ENCODE data around the gene DPEP2. TPM values are rescaled to one million over a fixed set of nuclear protein-coding genes. Genes with fewer than 3 reads are reported as not detected.
"Not testable (repeated sequence)": the region's sequence is repeated elsewhere in the genome, so short reads cannot be mapped to it uniquely, and the experiment has no call there.

The DPEP2 gene
- total and polyA plus RNA-seq, 2 donors: 5.6 to 19.0 TPM

DNA sequence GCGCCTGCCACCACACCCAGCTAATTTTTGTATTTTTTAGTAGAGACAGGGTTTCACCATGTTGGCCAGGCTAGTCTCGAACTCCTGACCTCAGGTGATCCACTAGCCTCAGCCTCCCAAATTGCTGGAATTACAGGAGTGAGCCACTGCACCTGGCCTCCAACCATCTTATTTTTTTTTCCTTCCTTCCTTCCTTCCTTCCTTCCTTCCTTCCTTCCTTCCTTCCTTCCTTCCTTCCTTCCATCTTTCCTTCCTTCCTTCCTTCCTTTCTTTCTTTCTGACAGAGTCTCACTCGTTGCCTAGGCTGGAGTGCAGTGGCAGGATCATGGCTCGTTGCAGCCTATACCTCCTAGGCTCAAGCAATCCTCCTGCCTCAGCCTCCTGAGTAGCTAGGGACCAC lies 10.6 kb upstream of the DPEP2 start:
- not testable (repeated sequence) for H3K36me3 ChIP-seq (ENCODE audit: control insufficient read depth in 2 of 2, insufficient read depth in 2 of 2, low read length in 1 of 2); DNase-seq (ENCODE audit: low read depth in 6 of 9, low spot score in 9 of 9); H3K27ac ChIP-seq (ENCODE audit: low read depth in 1 of 2, low read length in 1 of 2); H3K4me3 ChIP-seq (ENCODE audit: low read length in 2 of 2); H3K9me3 ChIP-seq (ENCODE audit: control insufficient read depth in 2 of 2, insufficient read depth in 1 of 2, low read length in 1 of 2); H3K27me3 ChIP-seq (ENCODE audit: control insufficient read depth in 2 of 2, insufficient read depth in 1 of 2, low read length in 1 of 2)
- H3K4me1 ChIP-seq (ENCODE audit: control insufficient read depth in 2 of 2, insufficient read depth in 2 of 2, low read length in 2 of 2): peaks cover 0 to 15% of the 10 kb centered on the region in 2 donors
- WGBS: 91% methylated on average over 4 of the region's 4 CpGs

DNA sequence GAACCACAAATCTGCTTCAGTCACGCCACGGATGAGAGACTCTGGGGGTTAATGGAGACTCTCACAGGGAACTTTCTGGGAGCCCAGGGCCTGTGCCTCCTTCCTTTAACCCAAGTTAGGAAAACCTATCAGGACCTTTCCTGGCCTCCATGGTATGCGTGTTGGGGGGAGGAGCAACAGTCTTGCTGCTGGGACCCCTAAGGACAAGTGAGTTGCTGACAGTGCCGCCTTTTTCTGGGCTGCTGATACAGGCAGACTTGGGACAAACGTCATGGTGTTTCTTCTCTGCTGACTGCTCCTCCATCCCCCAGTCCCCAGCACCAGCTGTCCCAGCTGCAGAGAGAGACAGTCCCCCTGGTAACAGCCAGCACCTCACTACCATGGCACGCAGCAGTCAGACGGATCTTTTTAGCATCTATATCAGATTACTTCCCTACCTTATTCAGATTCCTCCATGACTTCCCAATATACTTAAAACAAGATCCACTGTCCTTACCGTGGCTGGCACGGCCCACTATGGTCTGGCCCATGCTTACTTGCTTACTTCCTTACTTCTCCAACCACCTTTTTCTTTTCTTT lies 10.0 kb upstream of the DPEP2 start:
- Histone ChIP-seq H3K4me3 (ENCODE audit: low read length in 2 of 2) (no peak overlapping the region), H3K36me3 (ENCODE audit: control insufficient read depth in 2 of 2, insufficient read depth in 2 of 2, low read length in 1 of 2) (no peaks in the 10 kb centered on the region), H3K4me1 (ENCODE audit: control insufficient read depth in 2 of 2, insufficient read depth in 2 of 2, low read length in 2 of 2) (peaks cover 0 to 15% of the 10 kb centered on the region in 2 donors), H3K27ac (ENCODE audit: low read depth in 1 of 2, low read length in 1 of 2) (no peak overlapping the region), H3K27me3 (ENCODE audit: control insufficient read depth in 2 of 2, insufficient read depth in 1 of 2, low read length in 1 of 2) (no peaks in the 10 kb centered on the region), H3K9me3 (ENCODE audit: control insufficient read depth in 2 of 2, insufficient read depth in 1 of 2, low read length in 1 of 2) (no peaks in the 10 kb centered on the region)
- DNase-seq (ENCODE audit: low read depth in 6 of 9, low spot score in 9 of 9): no peak
- WGBS: 96% methylated on average over 9 of the region's 9 CpGs

GRCh38 chr16:68005786-68006286 lies 6.6 kb upstream of the DPEP2 start:
- Histone ChIP-seq H3K36me3 (ENCODE audit: control insufficient read depth in 2 of 2, insufficient read depth in 2 of 2, low read length in 1 of 2) (no peaks in the 10 kb centered on the region), H3K4me3 (ENCODE audit: low read length in 2 of 2) (no peak overlapping the region), H3K27me3 (ENCODE audit: control insufficient read depth in 2 of 2, insufficient read depth in 1 of 2, low read length in 1 of 2) (no peaks in the 10 kb centered on the region), H3K4me1 (ENCODE audit: control insufficient read depth in 2 of 2, insufficient read depth in 2 of 2, low read length in 2 of 2) (peaks cover 0 to 12% of the 10 kb centered on the region in 2 donors), H3K9me3 (ENCODE audit: control insufficient read depth in 2 of 2, insufficient read depth in 1 of 2, low read length in 1 of 2) (no peaks in the 10 kb centered on the region), H3K27ac (ENCODE audit: low read depth in 1 of 2, low read length in 1 of 2) (peak overlapping the region; percentile 61 to 76)
- peak in 2 of 9 donors; percentile 18 to 55 for DNase-seq (ENCODE audit: low read depth in 6 of 9, low spot score in 9 of 9)
- WGBS: 48% methylated on average over 6 of the region's 6 CpGs

GRCh38 chr16:68005211-68005610 lies 5.9 kb upstream of the DPEP2 start:
- Histone ChIP-seq H3K9me3 (ENCODE audit: control insufficient read depth in 2 of 2, insufficient read depth in 1 of 2, low read length in 1 of 2) (no peaks in the 10 kb centered on the region), H3K36me3 (ENCODE audit: control insufficient read depth in 2 of 2, insufficient read depth in 2 of 2, low read length in 1 of 2) (no peaks in the 10 kb centered on the region), H3K4me3 (ENCODE audit: low read length in 2 of 2) (no peak overlapping the region), H3K4me1 (ENCODE audit: control insufficient read depth in 2 of 2, insufficient read depth in 2 of 2, low read length in 2 of 2) (peaks cover 2 to 19% of the 10 kb centered on the region in 2 donors), H3K27me3 (ENCODE audit: control insufficient read depth in 2 of 2, insufficient read depth in 1 of 2, low read length in 1 of 2) (no peaks in the 10 kb centered on the region), H3K27ac (ENCODE audit: low read depth in 1 of 2, low read length in 1 of 2) (peak overlapping the region in 1 of 2 donors; percentile 15)
- DNase-seq (ENCODE audit: low read depth in 6 of 9, low spot score in 9 of 9): no peak
- 97% methylated on average over 9 of the region's 9 CpGs for WGBS

DNA sequence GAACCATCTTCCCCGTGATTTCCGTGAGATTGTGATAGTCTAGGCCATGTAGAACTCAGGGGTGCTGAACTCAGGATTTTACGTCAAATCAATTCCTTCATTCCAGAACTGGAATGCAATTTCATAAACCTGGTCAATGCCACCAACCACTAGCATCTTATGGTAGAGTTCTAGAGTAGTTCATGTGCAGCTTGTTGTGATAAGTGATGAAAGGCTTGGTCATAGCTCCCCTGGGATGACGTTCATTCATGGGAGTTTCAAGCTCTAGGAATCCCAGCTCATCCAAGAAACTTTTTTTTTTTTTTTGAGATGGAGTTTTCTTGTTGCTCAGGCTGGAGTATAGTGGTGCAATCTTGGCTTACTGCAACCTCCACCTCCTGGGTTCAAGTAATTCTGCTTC lies 3.7 kb upstream of the DPEP2 start:
- no peak for DNase-seq (ENCODE audit: low read depth in 6 of 9, low spot score in 9 of 9)
- H3K27ac ChIP-seq (ENCODE audit: low read depth in 1 of 2, low read length in 1 of 2): no peak overlapping the region
- H3K9me3 ChIP-seq (ENCODE audit: control insufficient read depth in 2 of 2, insufficient read depth in 1 of 2, low read length in 1 of 2): peaks cover 0 to 8% of the 10 kb centered on the region in 2 donors
- H3K4me3 ChIP-seq (ENCODE audit: low read length in 2 of 2): no peak overlapping the region
- 95% methylated on average over 4 of the region's 4 CpGs for WGBS
- H3K36me3 ChIP-seq (ENCODE audit: control insufficient read depth in 2 of 2, insufficient read depth in 2 of 2, low read length in 1 of 2): no peaks in the 10 kb centered on the region
- H3K27me3 ChIP-seq (ENCODE audit: control insufficient read depth in 2 of 2, insufficient read depth in 1 of 2, low read length in 1 of 2): no peaks in the 10 kb centered on the region
- H3K4me1 ChIP-seq (ENCODE audit: control insufficient read depth in 2 of 2, insufficient read depth in 2 of 2, low read length in 2 of 2): peaks cover 6 to 38% of the 10 kb centered on the region in 2 donors

- Histone ChIP-seq H3K36me3 (ENCODE audit: control insufficient read depth in 2 of 2, insufficient read depth in 2 of 2, low read length in 1 of 2) (no peaks in the 10 kb centered on the region), H3K4me3 (ENCODE audit: low read length in 2 of 2) (no peak overlapping the region), H3K4me1 (ENCODE audit: control insufficient read depth in 2 of 2, insufficient read depth in 2 of 2, low read length in 2 of 2) (peaks cover 6 to 36% of the 10 kb centered on the region in 2 donors), H3K27me3 (ENCODE audit: control insufficient read depth in 2 of 2, insufficient read depth in 1 of 2, low read length in 1 of 2) (no peaks in the 10 kb centered on the region), H3K27ac (ENCODE audit: low read depth in 1 of 2, low read length in 1 of 2) (peak overlapping the region; percentile 83 to 90), H3K9me3 (ENCODE audit: control insufficient read depth in 2 of 2, insufficient read depth in 1 of 2, low read length in 1 of 2) (peaks cover 0 to 15% of the 10 kb centered on the region in 2 donors)
- DNase-seq (ENCODE audit: low read depth in 6 of 9, low spot score in 9 of 9): peak in 2 of 9 donors; percentile 14 to 51
- 63% methylated on average over 3 of the region's 3 CpGs for WGBS
Measured at GRCh38 chr16:68000450-68000849, 1.2 kb upstream of the DPEP2 start.

DNA sequence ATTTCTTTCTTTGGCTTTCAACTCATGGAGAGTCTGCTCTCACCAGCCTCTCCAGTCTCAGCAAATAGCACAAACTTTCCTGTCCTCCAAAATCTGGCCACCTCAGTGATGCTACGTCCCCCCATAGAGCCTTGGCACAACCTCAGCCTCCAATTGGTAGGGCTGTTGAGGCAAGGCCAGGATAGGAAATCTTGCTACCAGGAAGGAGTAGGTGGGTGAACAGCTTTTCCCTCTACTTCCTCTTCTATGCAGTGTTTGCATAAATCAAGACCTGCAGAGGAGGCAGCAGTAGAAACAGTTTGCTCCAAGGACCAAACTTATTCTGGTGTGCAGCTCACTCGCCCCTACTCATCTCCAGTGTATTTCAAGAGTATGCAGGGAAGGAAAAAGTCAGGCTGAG lies 701 bp upstream of the DPEP2 start:
- Histone ChIP-seq H3K4me3 (ENCODE audit: low read length in 2 of 2) (no peak overlapping the region), H3K9me3 (ENCODE audit: control insufficient read depth in 2 of 2, insufficient read depth in 1 of 2, low read length in 1 of 2) (peaks cover 0 to 15% of the 10 kb centered on the region in 2 donors), H3K27ac (ENCODE audit: low read depth in 1 of 2, low read length in 1 of 2) (peak overlapping the region; percentile 83 to 90), H3K27me3 (ENCODE audit: control insufficient read depth in 2 of 2, insufficient read depth in 1 of 2, low read length in 1 of 2) (no peaks in the 10 kb centered on the region), H3K36me3 (ENCODE audit: control insufficient read depth in 2 of 2, insufficient read depth in 2 of 2, low read length in 1 of 2) (no peaks in the 10 kb centered on the region), H3K4me1 (ENCODE audit: control insufficient read depth in 2 of 2, insufficient read depth in 2 of 2, low read length in 2 of 2) (peaks cover 6 to 36% of the 10 kb centered on the region in 2 donors)
- 68% methylated on average over 2 of the region's 2 CpGs for WGBS
- peak in 2 of 9 donors; percentile 38 to 57 for DNase-seq (ENCODE audit: low read depth in 6 of 9, low spot score in 9 of 9)

DNA sequence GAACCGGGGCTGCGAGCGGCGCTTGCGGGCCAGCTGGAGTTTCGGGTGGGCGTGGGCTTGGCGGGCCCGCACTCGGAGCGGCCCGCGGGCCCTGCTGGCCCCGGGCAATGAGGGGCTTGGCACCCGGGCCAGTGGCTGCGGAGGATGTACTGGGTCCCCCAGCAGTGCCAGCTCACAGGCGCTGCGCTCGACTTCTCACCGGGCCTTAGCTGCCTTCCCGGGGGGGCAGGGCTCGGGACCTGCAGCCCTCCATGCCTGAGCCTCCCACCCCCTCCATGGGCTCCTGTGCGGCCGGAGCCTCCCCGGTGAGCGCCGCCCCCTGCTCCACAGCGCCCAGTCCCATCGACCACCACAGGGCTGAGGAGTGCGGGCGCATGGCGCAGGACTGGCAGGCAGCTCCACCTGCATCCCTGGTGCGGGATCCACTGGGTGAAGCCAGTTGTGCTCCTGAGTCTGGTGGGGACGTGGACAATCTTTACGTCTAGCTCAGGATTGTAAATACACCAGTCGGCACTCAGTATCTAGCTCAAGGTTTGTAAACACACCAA lies 979 bp downstream of the DPEP2 start:
- not testable (repeated sequence) for H3K27me3 ChIP-seq (ENCODE audit: control insufficient read depth in 2 of 2, insufficient read depth in 1 of 2, low read length in 1 of 2); H3K36me3 ChIP-seq (ENCODE audit: control insufficient read depth in 2 of 2, insufficient read depth in 2 of 2, low read length in 1 of 2); DNase-seq (ENCODE audit: low read depth in 6 of 9, low spot score in 9 of 9); H3K4me3 ChIP-seq (ENCODE audit: low read length in 2 of 2)
- WGBS: 98% methylated on average over 36 of the region's 36 CpGs
- Histone ChIP-seq H3K27ac (ENCODE audit: low read depth in 1 of 2, low read length in 1 of 2) (peak overlapping the region; percentile 57 to 65), H3K9me3 (ENCODE audit: control insufficient read depth in 2 of 2, insufficient read depth in 1 of 2, low read length in 1 of 2) (peaks cover 0 to 15% of the 10 kb centered on the region in 2 donors), H3K4me1 (ENCODE audit: control insufficient read depth in 2 of 2, insufficient read depth in 2 of 2, low read length in 2 of 2) (peaks cover 13 to 48% of the 10 kb centered on the region in 2 donors)

- Histone ChIP-seq H3K4me3 (ENCODE audit: low read length in 2 of 2) (no peak overlapping the region), H3K27ac (ENCODE audit: low read depth in 1 of 2, low read length in 1 of 2) (no peak overlapping the region), H3K36me3 (ENCODE audit: control insufficient read depth in 2 of 2, insufficient read depth in 2 of 2, low read length in 1 of 2) (no peaks in the 10 kb centered on the region), H3K4me1 (ENCODE audit: control insufficient read depth in 2 of 2, insufficient read depth in 2 of 2, low read length in 2 of 2) (peaks cover 19 to 55% of the 10 kb centered on the region in 2 donors), H3K27me3 (ENCODE audit: control insufficient read depth in 2 of 2, insufficient read depth in 1 of 2, low read length in 1 of 2) (no peaks in the 10 kb centered on the region), H3K9me3 (ENCODE audit: control insufficient read depth in 2 of 2, insufficient read depth in 1 of 2, low read length in 1 of 2) (peaks cover 0 to 15% of the 10 kb centered on the region in 2 donors)
- 99% methylated on average over 5 of the region's 5 CpGs for WGBS
- no peak for DNase-seq (ENCODE audit: low read depth in 6 of 9, low spot score in 9 of 9)
Measured at GRCh38 chr16:67996666-67997065, 2.6 kb downstream of the DPEP2 start.

All from thymus (tissue), 11 donors.